HCT116 (cell line): ENCODE results near the gene C4A. TPM values are rescaled to one million over a fixed set of nuclear protein-coding genes. Genes with fewer than 3 reads are reported as not detected.

Experiments used
- ATAC-seq: fragments of 200-7000 bp; cut with Tn5 transposase; 2 replicates; pipeline ENCODE4 v1.9.1; 2020; ENCODE audit warnings: mild to moderate bottlenecking, moderate library complexity
- BruUV-seq: library from RNA; stranded (reverse); fragments of 400-500 nt; replicated peaks from 2 replicates; lab custom pipeline; 2021; lab: Mats Ljungman, UMichigan
- CTCF ChIA-PET: fragments of 300-600 bp; sonication (Branson Sonifier 250); formaldehyde crosslinking; loops from one replicate; lab custom pipeline; 2021; ENCODE audit warnings: antibody characterized with exemption; lab: Charles Lee
- POLR2A ChIA-PET: fragments of 300-600, 350-600 bp; sonication (Branson Sonifier 250); formaldehyde crosslinking; loops from one replicate; lab custom pipeline; 2021; ENCODE audit warnings: antibody characterized with exemption; lab: Charles Lee
- RAD21 ChIA-PET, 2 experiments: fragments of 300-600 bp; sonication (Branson Sonifier 250); formaldehyde crosslinking; loops; one replicate each; lab custom pipeline; 2023; ENCODE audit warnings: low total read pairs in 2 of 2; ENCODE audit not compliant: uncharacterized antibody in 2 of 2, unreplicated experiment in 2 of 2, low non-redundant PET in 1 of 2; lab: Charles Lee
- DNase-seq: peaks from one replicate; pipeline ENCODE4 v3.0.0-alpha.2; 2010; ENCODE audit warnings: low read depth, low spot score
- H2AFZ ChIP-seq: fragments of 200-600 bp; shearing (Covaris generic), sonication (generic); 2 replicates; pipeline ENCODE4 v1.6.1; 2017; ENCODE audit warnings: low read depth, mixed run types, mixed read lengths, antibody characterized with exemption, low read length; ENCODE audit not compliant: poor library complexity, severe bottlenecking
- H3K27ac ChIP-seq: 2 replicates; pipeline ENCODE4 v1.5.1; 2012; ENCODE audit warnings: low read depth, low read length
- H3K27me3 ChIP-seq: fragments of 200-600 bp; sonication (generic); 2 replicates; pipeline ENCODE4 v1.6.1; 2016; ENCODE audit warnings: mixed run types, low read length, mixed read lengths; ENCODE audit not compliant: insufficient read depth
- H3K36me3 ChIP-seq, 2 experiments: fragments of 200-500 bp in 1 of 2; fragments of 200-600 bp in 1 of 2; sonication (Bioruptor generic) in 1 of 2; sonication (generic) in 1 of 2; 2 replicates each; pipeline versions ENCODE4 v1.5.1 to v1.6.1; 2014 to 2016; ENCODE audit warnings: low read length in 2 of 2, inconsistent platforms in 1 of 2, mixed read lengths in 1 of 2, mixed run types in 1 of 2; ENCODE audit not compliant: insufficient read depth in 2 of 2, control insufficient read depth in 1 of 2
- H3K4me1 ChIP-seq, 2 experiments: fragments of 200-600 bp in 1 of 2; sonication (generic) in 1 of 2; 2 replicates each; pipeline versions ENCODE4 v1.5.1 to v1.6.1; 2012 to 2017; ENCODE audit warnings: low read length in 2 of 2, inconsistent platforms in 1 of 2, mild to moderate bottlenecking in 1 of 2, mixed read lengths in 1 of 2, mixed run types in 1 of 2, moderate library complexity in 1 of 2; ENCODE audit not compliant: insufficient read depth in 2 of 2, control insufficient read depth in 1 of 2
- H3K4me2 ChIP-seq: fragments of 200-600 bp; sonication (generic); 2 replicates; pipeline ENCODE4 v1.6.1; 2017; ENCODE audit warnings: mixed run types, low read length, mixed read lengths
- H3K4me3 ChIP-seq, 2 experiments: fragments of 200-600 bp in 1 of 2; sonication (generic) in 1 of 2; replicated peaks in 1 of 2; 2 replicates each; pipeline ENCODE4 v1.5.1; 2011 to 2016; ENCODE audit warnings: low read length in 2 of 2, control low read depth in 1 of 2, low read depth in 1 of 2, mild to moderate bottlenecking in 1 of 2, mixed read lengths in 1 of 2, mixed run types in 1 of 2
- H3K79me2 ChIP-seq: fragments of 200-600 bp; sonication (generic); 2 replicates; pipeline ENCODE4 v1.6.1; 2017; ENCODE audit warnings: mild to moderate bottlenecking, mixed run types, low read length, moderate library complexity, mixed read lengths; ENCODE audit not compliant: insufficient read depth
- H3K9ac ChIP-seq: fragments of 200-600 bp; sonication (generic); 2 replicates; pipeline ENCODE4 v1.6.1; 2016; ENCODE audit warnings: low read length, mixed read lengths
- H3K9me2 ChIP-seq: fragments of 200-600 bp; sonication (generic), shearing (Covaris generic); 2 replicates; pipeline ENCODE4 v1.6.1; 2017; ENCODE audit warnings: mixed run types, mild to moderate bottlenecking, moderate library complexity; ENCODE audit not compliant: insufficient read depth
- H3K9me3 ChIP-seq, 2 experiments: fragments of 200-500 bp in 1 of 2; fragments of 200-600 bp in 1 of 2; sonication (Bioruptor generic) in 1 of 2; sonication (generic) in 1 of 2; 2 replicates each; pipeline ENCODE4 v1.6.1; 2014 to 2017; ENCODE audit warnings: low read length in 2 of 2, mixed read lengths in 2 of 2, inconsistent platforms in 1 of 2, low read depth in 1 of 2, mild to moderate bottlenecking in 1 of 2, mixed run types in 1 of 2, moderate library complexity in 1 of 2; ENCODE audit not compliant: control insufficient read depth in 1 of 2, insufficient read depth in 1 of 2
- H4K20me1 ChIP-seq: fragments of 200-600 bp; sonication (generic), shearing (Covaris generic); 2 replicates; pipeline ENCODE4 v1.6.1; 2017; ENCODE audit warnings: mixed run types, mild to moderate bottlenecking, moderate library complexity; ENCODE audit not compliant: insufficient read depth
- ATF3 ChIP-seq: IDR thresholded peaks from 2 replicates; pipeline ENCODE4 v1.6.1; 2012
- CTCF ChIP-seq, 3 experiments: fragments of 200-600 bp in 1 of 3; sonication (generic) in 1 of 3; IDR thresholded peaks in 2 of 3; conservative IDR thresholded peaks in 1 of 3; 2 replicates each; pipeline ENCODE4 v1.5.1; 2012 to 2017; ENCODE audit warnings: low read depth in 2 of 3, low read length in 2 of 3, antibody characterized with exemption in 1 of 3, borderline replicate concordance in 1 of 3, control low read depth in 1 of 3, mild to moderate bottlenecking in 1 of 3, mixed read lengths in 1 of 3, mixed run types in 1 of 3, moderate library complexity in 1 of 3; ENCODE audit not compliant: insufficient read depth in 1 of 3
- EZH2 ChIP-seq: fragments of 200-600 bp; sonication (generic); IDR thresholded peaks from 2 replicates; pipeline ENCODE4 v1.6.1; 2017; ENCODE audit warnings: antibody characterized with exemption, mixed run types
- EZH2phosphoT487 ChIP-seq: fragments of 200-600 bp; IDR thresholded peaks from 2 replicates; pipeline ENCODE4 v1.6.1; 2018; ENCODE audit warnings: antibody characterized with exemption, borderline replicate concordance
- FOSL1 ChIP-seq: IDR thresholded peaks from 2 replicates; pipeline ENCODE4 v1.6.1; 2012; ENCODE audit warnings: low read depth
- MAX ChIP-seq: IDR thresholded peaks from 2 replicates; pipeline ENCODE4 v1.6.1; 2012
- POLR2A ChIP-seq: IDR thresholded peaks from 2 replicates; pipeline ENCODE4 v1.7.0; 2011; ENCODE audit warnings: borderline replicate concordance; ENCODE audit not compliant: insufficient read depth, insufficient read length; ENCODE audit errors: extremely low read depth
- REST ChIP-seq: IDR thresholded peaks from 2 replicates; pipeline ENCODE4 v1.6.1; 2012; ENCODE audit warnings: low read depth
- SIN3A ChIP-seq: IDR thresholded peaks from 2 replicates; pipeline ENCODE4 v1.6.1; 2012; ENCODE audit warnings: low read depth
- YY1 ChIP-seq: IDR thresholded peaks from 2 replicates; pipeline ENCODE4 v1.6.1; 2011; ENCODE audit warnings: low read length, low read depth, moderate library complexity, mild to moderate bottlenecking; ENCODE audit not compliant: insufficient replicate concordance; ENCODE audit errors: extremely low read depth
- ZBTB33 ChIP-seq: IDR thresholded peaks from 2 replicates; pipeline ENCODE4 v1.6.1; 2011; ENCODE audit warnings: mild to moderate bottlenecking, low read length, moderate library complexity; ENCODE audit not compliant: insufficient replicate concordance; ENCODE audit errors: extremely low read depth
- ZFX ChIP-seq: fragments of 450-650 bp; IDR thresholded peaks from 2 replicates; pipeline ENCODE4 v1.6.1; 2017
- ZNF274 ChIP-seq: fragments of 200-500 bp; sonication (Bioruptor generic); IDR thresholded peaks from 2 replicates; pipeline ENCODE4 v1.6.1; 2014; ENCODE audit warnings: mild to moderate bottlenecking, low read depth, low read length, inconsistent platforms
- intact Hi-C: fragments of 100-400 bp; cut with micrococcal nuclease; formaldehyde crosslinking; loops from 2 replicates; pipeline ENCODE4 v1.10.0; 2022
- total RNA-seq: library from RNA; stranded (reverse); gene quantifications from one replicate; pipeline ENCODE4 v1.2.1, GENCODE V29; 2021; ENCODE audit not compliant: unreplicated experiment

C4A gene
- total RNA-seq, 1 experiment from 2014 or later, result 5.1 TPM

- no peaks in the 10 kb centered on the region for H4K20me1 ChIP-seq
- DNase-seq (peak; percentile 21), ATAC-seq (peak; percentile 10; the same call in 1 of the 2 replicates)
- no peaks in the 10 kb centered on the region for H3K79me2 ChIP-seq
- peaks cover 9 to 27% of the 10 kb centered on the region in 2 experiments for H3K4me1 ChIP-seq
- RAD21 ChIA-PET, result no interaction called here
- no peak overlapping the region for H3K27ac ChIP-seq
- H3K9me2 ChIP-seq, result no peaks in the 10 kb centered on the region
- no peaks in the 10 kb centered on the region for H3K36me3 ChIP-seq
- no TSS peak for BruUV-seq
- H3K9me3 ChIP-seq, result no peaks in the 10 kb centered on the region
- peak overlapping the region; percentile 67 for H3K4me2 ChIP-seq
- intact Hi-C loops, result no loop called here
- no peaks in the 10 kb centered on the region for H3K27me3 ChIP-seq
- H3K4me3 ChIP-seq, result peak overlapping the region in 1 of 2 experiments; percentile 16; a peak in 2 of 4 replicates
- TF ChIP-seq ZBTB33, result no peak
- no peak for TF ChIP-seq SIN3A
- TF ChIP-seq CTCF (IDR thresholded peaks at IDR 0.05 in 2 of 3, conservative IDR thresholded peaks at IDR 0.05 in 1 of 3; ENCODE audit: borderline replicate concordance in 1 of 3, insufficient read depth in 1 of 3, low read depth in 2 of 3, low read length in 2 of 3), result no peak
- no peak; the same call in none of the 2 replicates for TF ChIP-seq FOSL1
- no peak for TF ChIP-seq ZNF274
- TF ChIP-seq YY1, result no peak
- no peak for TF ChIP-seq EZH2
- TF ChIP-seq REST, result no peak
- no peak for TF ChIP-seq MAX
- TF ChIP-seq POLR2A, result no peak
- no peak for TF ChIP-seq ATF3
- no peak for TF ChIP-seq ZFX
- no peak for TF ChIP-seq EZH2phosphoT487
- CTCF ChIA-PET, result no interaction called here
- POLR2A ChIA-PET, result no interaction called here
- H2AFZ ChIP-seq, result no peak overlapping the region
- H3K9ac ChIP-seq, result peak overlapping the region; percentile 28; the same call in 1 of the 2 replicates
Measured at GRCh38 chr6:32047084-32047478, 65.2 kb downstream of the C4A start.
